Stimulated activated CD4-positive, alpha-beta T cell treated with anti-CD3 and anti-CD28 coated beads, Interleukin-2, amount 100 ng/mL, for 4 hours (primary cell): ENCODE results near the gene LRRC23.
"Not testable (repeated sequence)": the region's sequence is repeated elsewhere in the genome, so short reads cannot be mapped to it uniquely, and the experiment has no call there.

Source experiments
- DNase-seq: peaks from one replicate; pipeline ENCODE4 v3.0.0-alpha.2; 2020; ENCODE audit warnings: low read depth

LRRC23 gene

DNA sequence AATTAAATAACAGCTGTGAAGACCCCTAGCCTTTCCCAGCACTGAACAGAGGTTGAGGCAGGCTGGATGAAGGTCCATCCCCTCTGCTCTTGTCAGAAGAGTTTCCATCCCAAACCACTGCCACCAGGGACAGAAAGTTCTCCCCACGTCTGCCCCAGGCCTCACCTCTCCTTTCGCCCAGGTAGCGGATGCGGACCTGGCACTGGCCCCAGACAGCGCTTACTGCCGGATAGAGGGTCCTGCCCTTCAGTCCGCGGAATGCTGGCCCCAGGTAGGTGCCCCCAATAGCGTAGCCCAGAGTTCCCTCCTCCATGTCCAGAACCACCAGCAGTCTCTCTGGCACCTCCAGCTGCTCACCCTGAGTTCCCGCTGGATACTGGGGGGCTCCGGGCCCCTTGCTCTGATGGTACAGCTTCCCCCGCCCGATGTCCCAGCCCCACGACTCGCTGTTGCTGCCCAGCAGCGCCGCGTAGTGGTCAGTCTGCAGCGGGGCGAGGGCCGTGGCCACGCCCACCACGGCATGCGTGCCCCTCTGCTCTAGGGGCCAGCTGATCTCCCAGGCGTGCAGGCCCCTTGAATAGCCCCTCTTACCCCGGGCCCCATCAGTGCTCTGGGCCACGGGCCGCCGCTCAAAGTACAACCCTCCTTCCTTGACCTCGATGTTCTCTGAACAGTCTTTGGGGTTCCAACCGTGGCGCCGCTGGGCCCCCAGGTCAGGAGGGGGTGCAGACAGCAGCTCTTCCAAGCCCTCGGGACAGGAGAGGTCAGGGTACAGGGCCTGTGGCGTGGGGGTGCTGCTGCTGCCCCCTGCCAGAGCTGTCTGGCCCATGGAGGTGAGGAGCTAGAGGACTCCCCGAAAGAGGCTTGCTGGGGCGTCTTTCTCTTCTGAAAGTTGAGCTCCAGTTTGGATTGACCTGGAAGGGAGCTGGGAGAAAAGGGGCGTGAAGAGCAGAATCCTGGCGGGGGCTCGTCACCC is 32.3 kb upstream of the LRRC23 start:
- peak; percentile 70 for DNase-seq

DNA sequence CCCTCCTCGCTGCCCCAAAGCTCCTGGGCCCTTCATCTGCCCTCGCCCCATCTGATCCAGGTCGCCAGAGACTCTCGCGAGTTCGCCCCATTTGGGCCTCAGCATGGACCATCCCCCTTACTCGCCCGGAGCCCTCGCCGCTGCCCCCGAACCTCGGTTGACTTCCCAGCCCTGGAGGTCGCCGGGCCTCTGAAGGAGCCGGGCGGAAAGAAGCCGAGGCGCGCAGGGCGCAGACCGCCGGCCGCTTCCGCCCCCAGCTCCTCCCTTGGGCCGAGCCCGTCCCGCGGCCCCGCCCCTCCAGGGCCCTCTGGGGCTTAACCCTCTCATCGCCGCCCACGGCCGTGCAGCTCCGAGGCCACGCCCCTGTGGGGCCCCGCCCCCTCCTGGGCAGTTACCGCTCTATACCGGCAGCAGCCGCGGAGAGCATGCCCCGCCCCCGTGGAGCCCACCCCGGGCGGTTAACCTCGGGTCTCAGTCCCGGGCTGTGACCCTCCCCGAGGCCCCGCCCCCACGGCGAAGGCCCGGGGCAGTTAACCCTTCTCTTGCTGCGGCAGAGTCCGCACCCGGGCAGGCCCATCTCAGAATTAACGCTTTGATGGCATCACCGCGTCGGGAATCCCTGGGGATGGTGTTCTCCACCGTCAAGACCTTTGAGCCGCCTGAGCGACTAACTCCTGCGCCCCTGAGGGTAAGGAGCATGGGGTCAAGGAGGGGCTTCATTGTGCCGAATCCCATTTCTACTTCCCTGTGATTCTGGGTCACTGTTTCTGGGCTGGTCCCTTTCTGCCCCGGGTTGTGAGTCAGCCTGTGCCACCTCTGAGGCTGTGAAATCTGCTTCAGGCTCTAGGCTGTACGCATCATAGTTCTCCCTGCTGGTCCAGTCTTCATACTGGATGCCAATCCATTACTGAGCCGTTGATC is 31.3 kb upstream of the LRRC23 start, which contains the start of gene SPSB2:
Gene SPSB2 (minus strand): TSS at position 210 of the 921 bp plus-strand sequence. CDS start 402 bp downstream, outside the sequence.
- DNase-seq = peak; percentile 99

DNA sequence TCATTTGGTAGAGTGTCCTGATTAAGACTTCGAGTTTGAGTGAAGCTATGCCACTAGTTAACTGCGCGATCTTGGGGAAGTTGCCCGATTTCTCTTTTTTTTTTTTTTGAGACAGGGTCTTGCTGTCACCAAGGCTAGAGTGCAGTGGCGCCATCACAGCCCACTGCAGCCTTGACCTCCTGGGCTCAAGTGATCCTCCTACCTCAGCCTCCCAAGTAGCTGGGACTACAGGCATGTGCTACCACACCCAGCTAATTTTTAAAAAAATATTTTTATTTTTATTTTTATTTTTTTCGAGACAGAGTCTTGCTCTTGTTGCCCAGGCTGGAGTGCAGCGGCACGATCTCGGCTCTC is 30.6 kb upstream of the LRRC23 start:
- not testable (repeated sequence) for DNase-seq

DNA sequence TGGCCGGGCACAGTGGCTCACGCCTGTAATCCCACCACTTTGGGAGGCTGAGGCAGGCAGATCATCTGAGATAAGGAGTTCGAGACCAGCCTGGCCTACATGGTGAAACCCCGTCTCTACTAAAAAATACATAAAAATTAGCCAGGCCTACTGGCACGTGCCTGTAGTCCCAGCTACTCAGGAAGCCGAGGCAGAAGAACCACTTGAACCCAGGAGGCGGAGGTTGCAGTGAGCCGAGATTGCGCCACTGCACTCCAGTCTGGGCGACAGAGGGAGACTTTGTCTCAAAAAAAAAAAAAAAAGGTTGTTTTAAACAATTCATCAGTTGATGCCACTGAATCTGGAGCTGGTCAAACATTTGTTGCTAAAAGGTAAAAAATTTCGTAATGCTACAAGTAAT is 24.8 kb upstream of the LRRC23 start:
- DNase-seq = not testable (repeated sequence)

DNA sequence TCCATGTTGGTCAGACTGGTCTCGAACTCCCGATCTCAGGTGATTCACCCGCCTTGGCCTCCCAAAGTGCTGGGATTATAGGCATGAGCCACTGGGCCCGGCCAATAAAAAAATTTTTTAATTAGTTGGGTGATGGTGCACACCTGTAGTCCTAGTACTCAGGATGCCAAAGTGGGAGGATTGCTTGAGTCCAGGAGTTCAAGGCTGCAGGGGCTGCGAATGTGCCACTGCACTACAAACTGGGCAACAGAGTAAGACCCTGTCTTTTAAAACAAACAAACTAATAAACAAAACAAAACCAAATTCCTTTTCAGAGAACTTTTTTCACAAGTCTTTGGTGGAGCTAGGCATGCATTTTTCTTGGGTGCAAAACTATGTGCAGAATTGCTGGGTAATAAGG is 21.4 kb upstream of the LRRC23 start:
- no peak for DNase-seq

DNA sequence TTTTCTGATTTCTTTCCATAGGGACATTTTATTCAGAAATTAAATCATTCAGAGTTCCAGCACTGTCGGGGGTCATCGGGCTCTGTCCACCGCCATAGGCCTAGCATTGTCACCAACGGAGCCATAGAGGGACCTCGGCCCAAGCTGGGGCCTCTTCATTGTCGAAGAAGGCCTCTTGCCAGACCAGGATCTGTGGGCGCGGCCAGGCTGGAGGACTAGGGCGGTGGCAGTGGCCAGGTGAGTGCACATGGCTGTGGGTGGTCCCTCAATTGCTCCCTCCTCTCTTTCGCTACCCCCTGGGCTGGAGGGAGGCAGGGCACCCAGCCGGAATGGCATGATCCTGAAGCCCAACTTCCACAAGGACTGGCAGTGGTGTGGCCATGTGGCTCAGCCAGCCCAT is 20.9 kb upstream of the LRRC23 start:
- DNase-seq = no peak

DNA sequence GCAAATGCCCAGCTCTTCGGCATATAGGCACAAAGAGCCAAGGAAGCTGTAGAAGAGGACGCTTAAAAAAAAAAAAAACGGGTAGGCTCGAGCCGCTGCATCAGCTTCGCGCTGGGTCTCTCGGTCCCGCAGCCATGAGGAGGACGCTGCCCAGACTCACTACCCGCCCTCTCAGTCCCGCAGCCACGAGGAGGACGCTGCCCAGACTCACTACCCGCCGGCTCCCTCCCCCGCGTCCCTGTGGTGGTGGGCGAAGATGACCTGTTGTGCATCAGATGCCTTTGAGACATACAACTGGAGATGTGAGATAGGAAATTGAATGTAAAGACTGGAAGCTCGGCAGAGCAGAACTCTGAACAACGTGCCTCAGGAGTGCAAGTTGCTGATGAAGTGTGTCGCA is 20.1 kb upstream of the LRRC23 start:
- no peak for DNase-seq

DNA sequence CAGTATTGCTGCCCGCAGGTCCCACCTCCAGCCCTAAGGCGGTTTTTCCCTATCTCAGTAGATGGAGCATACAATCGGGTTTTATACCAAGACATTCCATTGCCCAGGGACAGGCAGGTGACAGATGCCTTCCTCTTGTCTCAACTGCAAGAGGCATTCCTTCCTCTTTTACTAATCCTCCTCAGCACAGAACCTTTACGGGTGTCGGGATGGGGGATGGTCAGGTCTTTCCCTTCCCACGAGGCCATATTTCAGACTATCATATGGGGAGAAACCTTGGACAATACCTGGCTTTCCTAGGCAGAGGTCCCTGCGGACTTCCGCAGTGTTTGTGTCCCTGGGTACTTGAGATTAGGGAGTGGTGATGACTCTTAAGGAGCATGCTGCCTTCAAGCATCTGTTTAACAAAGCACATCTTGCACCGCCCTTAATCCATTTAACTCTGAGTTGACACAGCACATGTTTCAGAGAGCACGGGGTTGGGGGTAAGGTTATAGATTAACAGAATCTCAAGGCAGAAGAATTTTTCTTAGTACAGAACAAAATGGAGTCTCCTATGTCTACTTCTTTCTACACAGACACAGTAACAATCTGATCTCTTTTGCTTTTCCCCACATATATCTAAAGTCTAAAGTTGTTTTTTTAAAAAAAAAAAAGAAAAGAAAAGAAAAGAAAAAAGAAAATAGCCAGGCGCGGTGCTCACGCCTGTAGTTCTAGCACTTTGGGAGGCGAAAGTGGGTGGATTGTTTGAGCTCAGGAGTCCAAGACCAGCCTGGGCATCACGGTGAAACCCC is 18.2 kb upstream of the LRRC23 start:
- DNase-seq = not testable (repeated sequence)

DNA sequence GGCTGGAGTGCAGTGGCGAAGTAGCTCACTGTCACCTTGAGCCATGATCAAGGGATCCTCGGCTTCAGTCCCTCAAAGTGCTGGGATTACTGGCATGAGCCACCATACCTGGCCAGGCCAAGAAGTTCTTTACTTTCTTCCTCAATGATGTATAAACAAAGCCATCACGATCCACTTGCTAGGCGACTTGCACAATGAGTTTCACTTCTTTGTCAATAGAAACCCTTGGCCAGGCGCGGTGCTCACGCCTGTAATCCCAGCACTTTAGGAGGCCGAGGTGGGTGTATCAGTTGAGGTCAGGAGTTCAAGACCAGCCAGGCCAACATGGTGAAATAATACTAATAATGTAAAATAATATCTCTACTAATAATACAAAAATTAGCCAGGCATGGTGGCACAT is 17.2 kb upstream of the LRRC23 start:
- no peak for DNase-seq

DNA sequence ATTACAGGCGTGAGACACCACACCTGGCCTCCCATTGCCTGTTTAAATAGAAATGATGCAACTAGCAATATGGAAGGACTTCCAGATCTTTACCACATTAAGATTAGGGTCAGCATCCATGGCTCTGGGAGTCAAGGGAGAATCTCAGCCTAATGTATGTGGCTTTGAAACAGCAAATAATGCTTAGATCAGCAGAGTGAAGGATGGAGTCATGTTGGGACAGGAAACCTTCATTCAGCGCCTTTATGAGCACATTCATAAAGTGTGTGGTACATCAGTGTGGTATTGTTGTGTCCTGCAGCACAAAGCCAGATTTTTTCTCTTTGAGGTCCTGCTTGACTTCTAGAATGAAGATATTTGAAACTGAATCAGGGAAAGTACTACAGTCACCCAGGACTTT is 16.3 kb upstream of the LRRC23 start:
- DNase-seq = no peak

DNA sequence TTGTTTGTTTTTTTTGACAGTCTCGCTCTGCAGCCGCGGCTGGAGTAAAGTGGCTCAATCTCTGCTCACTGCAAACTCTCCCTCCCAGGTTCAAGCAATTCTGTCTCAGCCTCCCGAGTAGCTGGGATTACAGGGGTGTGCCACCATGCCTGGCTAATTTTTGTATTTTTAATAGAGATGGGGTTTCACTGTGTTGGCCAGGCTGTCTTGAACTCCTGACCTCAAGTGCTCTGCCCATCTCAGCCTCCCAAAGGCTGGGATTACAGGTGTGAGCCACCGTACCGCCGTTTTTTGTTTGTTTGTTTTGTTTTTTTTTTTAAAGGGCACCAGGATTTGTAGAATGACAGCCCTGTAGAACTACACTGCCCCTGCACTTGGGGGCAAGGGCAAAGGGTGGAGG is 15.8 kb upstream of the LRRC23 start:
- not testable (repeated sequence) for DNase-seq

DNA sequence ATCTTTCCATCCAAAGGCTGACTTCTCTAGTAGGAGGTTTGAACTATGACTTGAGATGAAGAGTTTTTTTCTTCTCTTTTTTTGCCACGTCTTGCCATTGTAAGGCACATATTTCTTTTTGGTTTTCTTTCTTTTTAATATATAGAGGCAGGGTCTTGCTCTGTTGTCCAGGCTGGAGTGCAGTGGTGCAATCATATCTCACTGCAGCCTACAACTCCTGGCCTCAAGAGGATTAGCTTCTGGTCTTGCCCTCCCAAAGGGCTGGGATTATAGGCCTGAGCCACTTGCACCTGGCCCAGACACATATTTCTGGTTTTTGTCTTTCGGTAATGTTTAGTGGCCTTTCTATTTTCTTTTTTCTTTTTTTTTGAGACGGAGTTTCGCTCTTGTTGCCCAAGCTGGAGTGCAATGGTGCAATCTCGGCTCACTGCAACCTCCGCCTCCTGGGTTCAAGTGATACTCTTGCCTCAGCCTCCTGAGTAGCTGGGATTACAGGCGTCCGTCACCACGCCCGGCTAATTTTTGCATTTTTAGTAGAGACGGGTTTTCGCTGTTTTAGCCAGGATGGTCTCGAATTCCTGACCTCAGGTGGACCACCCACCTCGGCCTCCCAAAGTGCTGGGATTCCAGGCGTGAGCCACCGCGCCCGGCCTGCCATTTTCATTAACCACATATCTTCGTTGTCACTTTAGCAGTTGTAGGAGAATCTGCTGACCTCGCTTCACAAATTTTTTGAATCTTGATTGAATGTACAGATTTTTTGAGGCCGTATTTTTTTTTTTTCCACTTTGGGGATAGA is 14.6 kb upstream of the LRRC23 start:
- DNase-seq = not testable (repeated sequence)

DNA sequence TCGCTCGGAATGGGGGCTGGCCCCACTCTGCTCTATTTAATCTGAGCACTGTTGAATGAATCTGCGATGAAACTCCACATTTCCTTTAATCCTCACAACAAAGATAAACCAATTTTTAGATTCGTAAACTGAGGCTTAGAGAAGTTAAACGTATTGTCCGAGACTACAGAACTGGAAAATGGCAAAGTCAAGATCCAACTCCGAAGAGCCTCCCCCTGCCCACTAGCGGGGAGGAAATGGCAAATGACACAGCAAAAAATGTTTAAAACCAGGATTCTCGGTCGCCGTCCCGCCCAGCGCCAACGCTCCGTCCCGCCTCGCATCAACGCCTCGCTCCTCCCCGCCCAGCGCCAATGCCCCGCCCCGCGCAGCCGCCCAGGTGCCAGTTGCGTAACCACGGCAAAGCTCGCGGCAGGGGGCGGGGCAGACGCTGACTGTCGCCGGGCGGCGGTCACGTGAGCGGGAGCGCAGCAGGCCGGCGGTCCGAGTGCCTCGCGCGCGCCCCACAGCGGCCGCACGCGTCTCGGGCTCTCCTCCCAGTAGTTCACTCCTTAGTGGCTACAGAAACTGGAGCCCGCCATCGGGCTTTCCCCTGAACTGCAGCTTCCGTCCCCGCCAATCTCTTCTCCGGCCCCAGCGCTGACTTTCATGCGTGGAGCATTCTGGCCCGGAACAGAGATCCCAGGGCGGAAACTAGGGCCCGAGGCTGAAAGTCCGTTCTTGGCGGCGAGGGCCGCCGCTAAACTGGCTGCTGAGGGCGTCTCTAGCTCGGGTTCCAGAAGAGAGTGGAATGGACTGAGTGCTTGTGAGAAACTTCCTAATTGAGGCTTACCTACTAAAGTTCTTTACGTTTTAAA is 13.6 kb upstream of the LRRC23 start:
- peak; percentile 98 for DNase-seq

DNA sequence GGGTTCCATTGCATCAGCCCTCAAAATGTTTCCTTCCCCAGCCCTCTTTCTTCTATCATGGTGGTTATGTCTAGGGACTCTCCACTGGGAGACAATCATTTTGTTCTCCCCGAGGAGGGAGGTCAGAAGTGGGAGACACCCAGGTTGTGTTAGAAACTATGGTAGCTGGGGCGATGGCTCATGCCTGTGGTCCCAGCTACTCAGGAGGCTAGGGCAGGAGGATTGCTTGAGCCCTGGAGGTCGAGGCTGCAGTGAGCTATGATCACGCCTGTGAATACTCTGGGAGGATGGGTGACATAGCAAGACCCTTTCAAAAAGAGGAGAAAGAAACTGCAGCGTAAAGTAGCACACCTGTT is 13.0 kb upstream of the LRRC23 start:
- DNase-seq = no peak

DNA sequence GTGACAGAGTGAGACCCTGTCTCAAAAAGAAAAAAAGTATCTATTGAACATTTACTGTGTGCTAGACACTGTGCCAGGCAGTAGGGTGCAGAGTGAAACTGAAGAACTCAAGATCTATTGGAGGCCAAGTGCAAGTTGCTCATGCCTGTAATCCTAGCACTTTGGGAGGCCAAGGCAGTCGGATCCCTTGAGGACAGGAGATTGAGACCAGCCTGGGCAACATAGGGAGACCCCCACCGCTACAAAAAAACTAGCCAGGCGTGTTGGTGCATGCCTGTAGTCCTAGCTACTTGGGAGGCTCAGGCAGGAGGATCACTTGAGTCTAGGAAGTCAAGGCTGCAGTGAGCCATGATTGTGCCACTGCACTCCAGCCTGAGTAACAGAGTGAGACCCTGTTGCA is 11.9 kb upstream of the LRRC23 start:
- DNase-seq = not testable (repeated sequence)

DNA sequence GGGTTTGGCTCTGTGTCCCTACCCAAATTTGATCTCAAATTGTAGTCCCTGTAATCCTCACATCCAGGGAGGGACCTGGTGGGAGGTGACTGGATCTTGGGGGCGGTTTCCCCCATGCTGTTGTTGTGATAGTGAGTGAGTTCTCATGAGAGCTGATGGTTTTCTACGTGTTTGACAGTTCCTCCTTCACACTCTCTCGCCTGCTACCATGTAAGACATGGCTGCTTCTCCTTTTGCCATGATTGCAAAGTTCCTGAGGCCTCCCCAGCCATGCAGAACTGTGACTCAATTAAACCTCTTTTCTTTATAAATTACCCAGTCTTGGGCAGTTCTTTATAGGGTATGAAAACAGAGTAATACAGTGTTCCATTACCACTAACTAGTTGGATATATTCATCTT is 10.3 kb upstream of the LRRC23 start:
- DNase-seq = no peak

DNA sequence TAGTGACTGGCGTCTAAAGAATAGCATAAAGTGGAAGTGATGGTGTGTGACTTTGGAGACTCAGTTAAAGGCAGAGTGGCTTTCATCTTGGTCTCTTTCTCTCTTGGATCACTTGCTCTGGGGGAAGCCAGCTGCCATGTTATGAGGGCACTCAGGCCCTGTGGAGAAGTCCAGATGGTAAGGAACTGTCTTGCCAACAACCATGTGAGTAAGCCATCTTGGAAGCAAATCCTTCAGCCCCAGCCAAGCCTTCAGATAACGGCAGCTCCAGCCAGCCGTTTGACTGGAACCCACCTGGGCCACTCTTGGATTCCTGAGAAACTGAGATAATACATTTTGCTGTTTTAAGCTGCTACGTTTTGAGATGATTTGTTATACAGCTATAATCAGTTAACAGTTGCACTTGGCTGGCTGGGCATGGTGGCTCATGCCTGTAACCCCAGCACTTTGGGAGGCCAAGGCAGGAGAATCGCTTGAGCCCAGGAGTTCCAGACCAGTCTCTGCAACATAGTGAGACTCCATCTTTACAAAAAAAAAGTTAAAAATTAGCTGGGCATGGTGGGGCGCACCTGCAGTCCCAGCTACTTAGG is 7.7 kb upstream of the LRRC23 start:
- no peak for DNase-seq

DNA sequence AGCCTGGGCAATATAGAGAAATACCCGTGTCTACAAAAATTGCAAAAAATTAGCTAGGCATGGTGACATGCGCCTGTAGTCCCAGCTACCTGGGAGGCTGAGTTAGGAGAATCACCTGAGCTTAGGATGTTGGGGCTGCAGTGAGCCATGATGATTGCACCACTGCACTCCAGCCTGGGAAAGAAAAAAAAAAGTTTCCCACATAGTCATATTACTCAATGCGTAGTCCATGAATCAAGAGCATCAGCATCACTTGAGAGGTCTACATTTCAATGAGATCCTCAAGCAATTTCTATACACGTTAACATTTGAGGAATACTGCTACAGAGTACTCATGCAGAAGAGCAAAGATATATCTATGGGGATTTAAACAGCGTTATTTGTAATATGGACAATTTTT is 5.2 kb upstream of the LRRC23 start:
- DNase-seq = no peak

DNA sequence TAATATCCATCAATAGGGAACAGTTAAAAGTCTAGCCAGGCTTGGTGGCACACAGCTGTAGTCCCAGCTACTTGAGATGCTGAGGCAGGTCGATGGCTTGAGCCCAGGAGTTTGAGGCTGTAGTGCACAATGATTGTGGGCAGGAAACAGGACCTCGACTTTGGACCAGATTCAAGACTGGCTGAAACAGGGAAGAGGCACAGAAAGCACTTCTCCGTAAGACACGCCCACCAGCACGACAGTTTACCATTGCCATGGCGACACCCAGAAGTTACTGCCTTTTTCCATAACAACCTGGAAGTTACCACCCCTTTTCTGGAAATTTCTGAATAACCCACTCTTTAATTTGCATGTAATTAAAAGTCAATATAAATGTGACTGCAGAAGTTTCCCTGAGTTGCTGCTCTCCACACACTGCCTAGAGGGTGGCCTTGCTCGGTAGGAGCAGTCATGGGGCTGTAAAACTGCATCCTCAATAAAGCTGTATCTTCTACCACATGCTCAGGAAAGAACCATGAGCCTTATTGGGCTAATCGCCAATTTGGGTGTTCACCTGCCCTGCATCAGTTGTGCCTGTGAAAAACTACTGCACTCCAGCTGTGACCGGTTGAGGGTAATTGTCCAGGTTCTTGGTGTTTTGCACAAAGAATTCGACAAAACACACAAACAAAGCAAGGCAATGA is 4.6 kb upstream of the LRRC23 start:
- DNase-seq = peak; percentile 31
